GM13976 (cell line): ENCODE data around the gene FOXP1.

ENCODE experiments used
- DNase-seq: peaks from one replicate; pipeline ENCODE4 v3.0.0; 2012; ENCODE audit warnings: low spot score
- CTCF ChIP-seq: IDR thresholded peaks from 2 replicates; pipeline ENCODE4 v1.5.1; 2012; ENCODE audit warnings: borderline replicate concordance, mild to moderate bottlenecking; ENCODE audit not compliant: insufficient read depth; ENCODE audit errors: extremely low read depth, missing control alignments, control extremely low read depth
- in situ Hi-C: fragments of 300-500 bp; cut with MboI; formaldehyde crosslinking; loops from one replicate; pipeline ENCODE4 v1.12.0; 2022; ENCODE audit warnings: low sequenced_read_pairs, mixed read lengths, inconsistent platforms; ENCODE audit not compliant: unreplicated experiment

The FOXP1 gene

GRCh38 chr3:71107926-71108325 is 475.6 kb downstream of the FOXP1 start:
- DNase-seq, result no peak
- TF ChIP-seq CTCF, result no peak

GRCh38 chr3:71104976-71105375 is 478.6 kb downstream of the FOXP1 start:
- DNase-seq, result no peak
- no peak for TF ChIP-seq CTCF

More at GRCh38 chr3:71107926-71108325, 475.6 kb downstream of the FOXP1 start:
- in situ Hi-C loops, result no loop called here

GRCh38 chr3:71104556-71104955 is 479.0 kb downstream of the FOXP1 start:
- in situ Hi-C loops, result no loop called here
- no peak for DNase-seq
- TF ChIP-seq CTCF, result no peak

More at GRCh38 chr3:71104976-71105375, 478.6 kb downstream of the FOXP1 start:
- in situ Hi-C loops, result no loop called here

- in situ Hi-C loops, result no loop called here
- DNase-seq, result no peak
- TF ChIP-seq CTCF, result no peak
Measured at GRCh38 chr3:71104121-71104541, 479.4 kb downstream of the FOXP1 start.

GRCh38 chr3:71103430-71103921 is 480.1 kb downstream of the FOXP1 start:
- TF ChIP-seq CTCF, result no peak
- in situ Hi-C loops, result no loop called here
- no peak for DNase-seq

GRCh38 chr3:71102111-71102983 is 481.2 kb downstream of the FOXP1 start:
- no peak for DNase-seq
- in situ Hi-C loops, result no loop called here
- TF ChIP-seq CTCF, result no peak
